Measurements from ENCODE around the gene FRMD1.

DNA sequence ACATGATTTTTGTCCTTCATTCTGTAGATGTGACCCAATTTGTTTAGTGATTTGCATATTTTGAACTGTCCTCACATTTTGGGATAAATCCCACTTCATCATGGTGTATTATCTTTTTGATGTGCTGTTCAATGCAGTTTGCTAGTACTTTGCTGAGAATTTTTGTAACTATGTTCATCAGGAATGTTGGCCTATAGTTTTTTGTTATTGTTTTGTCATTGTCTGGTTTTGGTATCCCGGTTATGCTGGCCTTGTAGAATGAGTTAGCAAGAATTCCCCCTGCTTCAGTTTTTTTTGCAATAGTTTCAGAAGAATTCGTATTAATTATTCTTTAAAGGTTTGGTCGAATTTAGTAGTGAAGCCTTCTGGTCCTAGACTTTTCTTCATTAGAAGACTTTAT lies 69.7 kb downstream of the FRMD1 start:
- TF ChIP-seq GATA3 (IDR thresholded peaks at IDR 0.05; ENCODE audit: low read depth, low read length) (no peak), GATA2 (IDR thresholded peaks at IDR 0.05; ENCODE audit: low read depth, low read length) (no peak)

Measured in SH-SY5Y (cell line).